HEK293 (cell line): ENCODE data around the gene STOX2.

Source experiments
- CTCF ChIA-PET: fragments of 350-600 bp; formaldehyde crosslinking; extraction: SDS; loops from one replicate; lab custom pipeline; 2021; ENCODE audit warnings: antibody characterized with exemption; lab: Yijun Ruan, JAX
- POLR2A ChIA-PET: fragments of 300-600 bp; formaldehyde crosslinking; extraction: SDS; loops from one replicate; lab custom pipeline; 2020; ENCODE audit warnings: antibody characterized with exemption, inconsistent platforms; lab: Yijun Ruan, JAX
- H3K27ac ChIP-seq: fragments of 200-500 bp; sonication (Bioruptor generic); 2 replicates; pipeline ENCODE4 v1.5.1; 2014; ENCODE audit warnings: low read depth, low read length, control low read depth, inconsistent platforms; ENCODE audit errors: extremely low read depth
- H3K36me3 ChIP-seq, 2 experiments: fragments of 200-500 bp in 1 of 2; sonication (Bioruptor generic) in 1 of 2; 1 replicate in 1 of 2; 2 replicates in 1 of 2; pipeline ENCODE4 v1.5.1; 2014 to 2017; ENCODE audit warnings: inconsistent platforms in 2 of 2, low read length in 2 of 2; ENCODE audit not compliant: control insufficient read depth in 2 of 2, insufficient read depth in 1 of 2
- H3K4me1 ChIP-seq: fragments of 200-500 bp; sonication (Bioruptor generic); 2 replicates; pipeline ENCODE4 v1.5.1; 2014; ENCODE audit warnings: mild to moderate bottlenecking, low read length, inconsistent platforms; ENCODE audit not compliant: control insufficient read depth, insufficient read depth
- H3K4me3 ChIP-seq: 2 replicates; pipeline ENCODE4 v1.5.1; 2011; ENCODE audit warnings: low read depth, mild to moderate bottlenecking, control low read depth, low read length, moderate library complexity
- H3K9me3 ChIP-seq: fragments of 200-500 bp; sonication (Bioruptor generic); 2 replicates; pipeline ENCODE4 v1.5.1; 2014; ENCODE audit warnings: low read depth, low read length, inconsistent platforms; ENCODE audit not compliant: control insufficient read depth, insufficient read depth
- CTCF ChIP-seq: fragments of 450-650 bp; formaldehyde crosslinking; IDR thresholded peaks from 2 replicates; pipeline ENCODE4 v1.5.1; 2016; ENCODE audit warnings: missing biosample characterization, missing genetic modification characterization
- ELK4 ChIP-seq: IDR thresholded peaks from 2 replicates; pipeline ENCODE4 v1.6.1; 2011; ENCODE audit warnings: mild to moderate bottlenecking, low read depth, low read length, borderline replicate concordance
- INSM2 ChIP-seq: fragments of 450-650 bp; formaldehyde crosslinking; IDR thresholded peaks from 2 replicates; pipeline ENCODE4 v1.5.1; 2016; ENCODE audit warnings: missing biosample characterization, missing genetic modification characterization
- MYNN ChIP-seq: fragments of 450-650 bp; formaldehyde crosslinking; IDR thresholded peaks from 2 replicates; pipeline ENCODE4 v1.5.1; 2016; ENCODE audit warnings: missing biosample characterization, missing genetic modification characterization, borderline replicate concordance
- PBX3 ChIP-seq: sonication (generic); formaldehyde crosslinking; IDR thresholded peaks from 2 replicates; pipeline ENCODE4 v1.8.1; 2022; ENCODE audit warnings: mild to moderate bottlenecking, moderate library complexity, missing genetic modification reagents
- SETDB1 ChIP-seq: IDR thresholded peaks from one replicate; pipeline ENCODE4 v1.6.1; 2017; ENCODE audit warnings: mild to moderate bottlenecking, low read length, moderate library complexity, mixed read lengths; ENCODE audit not compliant: insufficient read length
- ZBTB20 ChIP-seq: fragments of 450-650 bp; formaldehyde crosslinking; IDR thresholded peaks from 2 replicates; pipeline ENCODE4 v1.5.1; 2016; ENCODE audit warnings: missing biosample characterization, missing genetic modification characterization
- ZBTB21 ChIP-seq: fragments of 450-650 bp; formaldehyde crosslinking; IDR thresholded peaks from 2 replicates; pipeline ENCODE4 v1.5.1; 2017; ENCODE audit warnings: missing biosample characterization, missing genetic modification characterization
- ZBTB26 ChIP-seq: fragments of 450-650 bp; formaldehyde crosslinking; optimal IDR thresholded peaks from 2 replicates; pipeline ENCODE3; 2016; ENCODE audit warnings: missing biosample characterization, mild to moderate bottlenecking, missing genetic modification characterization
- ZEB2 ChIP-seq: fragments of 450-650 bp; formaldehyde crosslinking; IDR thresholded peaks from 2 replicates; pipeline ENCODE4 v1.5.1; 2016; ENCODE audit warnings: missing biosample characterization, missing genetic modification characterization
- ZNF132 ChIP-seq: fragments of 450-650 bp; formaldehyde crosslinking; IDR thresholded peaks from 2 replicates; pipeline ENCODE4 v1.5.1; 2017; ENCODE audit warnings: missing biosample characterization, missing genetic modification characterization, borderline replicate concordance
- ZNF248 ChIP-seq: fragments of 450-650 bp; formaldehyde crosslinking; IDR thresholded peaks from 2 replicates; pipeline ENCODE4 v1.5.1; 2017; ENCODE audit warnings: missing biosample characterization, missing genetic modification characterization
- ZNF302 ChIP-seq: fragments of 450-650 bp; formaldehyde crosslinking; IDR thresholded peaks from 2 replicates; pipeline ENCODE4 v1.5.1; 2016; ENCODE audit warnings: missing biosample characterization, missing genetic modification characterization, low read depth
- ZNF311 ChIP-seq: fragments of 450-650 bp; formaldehyde crosslinking; IDR thresholded peaks from 2 replicates; pipeline ENCODE4 v1.5.1; 2017; ENCODE audit warnings: missing biosample characterization, missing genetic modification characterization, borderline replicate concordance
- ZNF398 ChIP-seq: fragments of 450-650 bp; formaldehyde crosslinking; IDR thresholded peaks from 2 replicates; pipeline ENCODE4 v1.5.1; 2017; ENCODE audit warnings: missing biosample characterization, missing genetic modification characterization
- ZNF404 ChIP-seq: fragments of 450-650 bp; formaldehyde crosslinking; IDR thresholded peaks from 2 replicates; pipeline ENCODE4 v1.5.1; 2017; ENCODE audit warnings: missing biosample characterization, missing genetic modification characterization
- ZNF510 ChIP-seq: fragments of 450-650 bp; formaldehyde crosslinking; IDR thresholded peaks from 2 replicates; pipeline ENCODE4 v1.5.1; 2018; ENCODE audit warnings: mild to moderate bottlenecking, missing genetic modification characterization, missing biosample characterization; ENCODE audit not compliant: insufficient replicate concordance
- ZNF529 ChIP-seq: fragments of 450-650 bp; formaldehyde crosslinking; IDR thresholded peaks from 2 replicates; pipeline ENCODE4 v1.5.1; 2017; ENCODE audit warnings: missing genetic modification characterization, missing biosample characterization; ENCODE audit not compliant: insufficient replicate concordance
- ZNF596 ChIP-seq: fragments of 450-650 bp; IDR thresholded peaks from 2 replicates; pipeline ENCODE4 v1.5.0; 2018; ENCODE audit warnings: missing biosample characterization, mild to moderate bottlenecking, missing genetic modification characterization, moderate library complexity
- ZNF600 ChIP-seq: fragments of 450-650 bp; formaldehyde crosslinking; IDR thresholded peaks from 2 replicates; pipeline ENCODE4 v1.5.1; 2016; ENCODE audit warnings: missing biosample characterization, missing genetic modification characterization
- ZNF621 ChIP-seq: fragments of 450-650 bp; formaldehyde crosslinking; IDR thresholded peaks from 2 replicates; pipeline ENCODE4 v1.5.1; 2017; ENCODE audit warnings: missing biosample characterization, missing genetic modification characterization
- ZNF777 ChIP-seq: fragments of 450-650 bp; formaldehyde crosslinking; IDR thresholded peaks from 2 replicates; pipeline ENCODE4 v1.5.1; 2017; ENCODE audit warnings: missing biosample characterization, missing genetic modification characterization, borderline replicate concordance

Gene STOX2

GRCh38 chr4:183968502-183968901 is 63.4 kb downstream of the STOX2 start:
- Histone ChIP-seq H3K9me3 (no peaks in the 10 kb centered on the region), H3K4me1 (0 out of 2 replicates have a peak, but pooled peaks cover 6% of the 10 kb centered on the region), H3K36me3 (no peaks in the 10 kb centered on the region), H3K4me3 (no peak overlapping the region), H3K27ac (no peak overlapping the region)
- POLR2A ChIA-PET = interaction anchor here (1.4 kb wide), 1 partner anchor 19 kb away, joined by 4 read pairs; no protein-coding TSS in a partner anchor
- CTCF ChIA-PET = no interaction called here
- TF ChIP-seq ZBTB26 (tag by site-specific recombination) = no peak
- TF ChIP-seq ZNF404 (tag by site-specific recombination) = no peak
- TF ChIP-seq ZNF311 = no peak
- no peak for TF ChIP-seq CTCF
- TF ChIP-seq SETDB1 = no peak
- no peak for TF ChIP-seq ELK4
- TF ChIP-seq ZNF132 = no peak
- TF ChIP-seq ZBTB20 (tag by site-specific recombination) = no peak
- no peak for TF ChIP-seq MYNN (tag by site-specific recombination)
- TF ChIP-seq ZNF398 (tag by site-specific recombination) = no peak

- ChIA-PET CTCF (no interaction called here), POLR2A (interaction anchor here (1.4 kb wide), 2 partner anchors 9 to 19 kb away, joined by 3 to 4 read pairs; no protein-coding TSS in a partner anchor)
- Histone ChIP-seq H3K4me3 (no peak overlapping the region), H3K27ac (no peak overlapping the region), H3K4me1 (0 out of 2 replicates have a peak, but pooled peaks cover 6% of the 10 kb centered on the region), H3K36me3 (no peaks in the 10 kb centered on the region), H3K9me3 (no peaks in the 10 kb centered on the region)
- no peak for TF ChIP-seq ZEB2 (tag by site-specific recombination)
- no peak for TF ChIP-seq ZBTB21 (tag by site-specific recombination)
- TF ChIP-seq ZNF132 = no peak
- TF ChIP-seq ELK4 = no peak
- no peak for TF ChIP-seq INSM2 (tag by site-specific recombination)
- no peak for TF ChIP-seq ZNF596 (tag by site-specific recombination)
- TF ChIP-seq ZNF621 (tag by site-specific recombination) = no peak
- no peak for TF ChIP-seq ZNF777 (tag by site-specific recombination)
- no peak for TF ChIP-seq ZNF600 (tag by site-specific recombination)
- no peak for TF ChIP-seq ZNF529
- TF ChIP-seq ZNF248 (tag by site-specific recombination) = no peak
- TF ChIP-seq ZNF510 (tag by site-specific recombination) = no peak
- no peak for TF ChIP-seq PBX3 (CRISPR knock-in tag)
- TF ChIP-seq ZNF302 (tag by site-specific recombination) = no peak
These were observed 63.8 kb downstream of the STOX2 start for GRCh38 chr4:183968931-183969330.
